ENCODE results near the gene CSTF1.

DNA sequence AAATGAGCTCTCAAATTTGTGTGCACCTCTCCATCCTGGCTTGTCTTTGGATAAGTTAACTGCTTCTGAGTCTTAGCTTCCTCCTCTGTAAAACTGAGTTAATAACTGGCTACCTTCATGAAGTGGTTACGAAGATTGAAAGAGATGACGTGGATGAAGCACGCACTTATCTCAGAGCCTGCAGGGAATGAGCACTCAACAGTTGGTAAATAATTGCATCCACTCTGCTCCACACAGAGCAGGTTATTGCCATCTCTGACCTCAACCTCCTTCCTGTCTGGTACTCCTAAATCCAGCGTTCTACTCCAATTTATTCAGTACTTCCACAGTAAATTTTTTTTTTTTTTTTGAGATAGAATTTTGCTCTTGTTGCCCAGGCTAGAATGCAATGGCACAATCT is 7.3 kb upstream of the CSTF1 start:
- TF ChIP-seq, protein P1, sequence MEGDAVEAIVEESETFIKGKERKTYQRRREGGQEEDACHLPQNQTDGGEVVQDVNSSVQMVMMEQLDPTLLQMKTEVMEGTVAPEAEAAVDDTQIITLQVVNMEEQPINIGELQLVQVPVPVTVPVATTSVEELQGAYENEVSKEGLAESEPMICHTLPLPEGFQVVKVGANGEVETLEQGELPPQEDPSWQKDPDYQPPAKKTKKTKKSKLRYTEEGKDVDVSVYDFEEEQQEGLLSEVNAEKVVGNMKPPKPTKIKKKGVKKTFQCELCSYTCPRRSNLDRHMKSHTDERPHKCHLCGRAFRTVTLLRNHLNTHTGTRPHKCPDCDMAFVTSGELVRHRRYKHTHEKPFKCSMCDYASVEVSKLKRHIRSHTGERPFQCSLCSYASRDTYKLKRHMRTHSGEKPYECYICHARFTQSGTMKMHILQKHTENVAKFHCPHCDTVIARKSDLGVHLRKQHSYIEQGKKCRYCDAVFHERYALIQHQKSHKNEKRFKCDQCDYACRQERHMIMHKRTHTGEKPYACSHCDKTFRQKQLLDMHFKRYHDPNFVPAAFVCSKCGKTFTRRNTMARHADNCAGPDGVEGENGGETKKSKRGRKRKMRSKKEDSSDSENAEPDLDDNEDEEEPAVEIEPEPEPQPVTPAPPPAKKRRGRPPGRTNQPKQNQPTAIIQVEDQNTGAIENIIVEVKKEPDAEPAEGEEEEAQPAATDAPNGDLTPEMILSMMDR (conservative IDR thresholded peaks at IDR 0.05 in 1 of 2, IDR thresholded peaks at IDR 0.05 in 1 of 2; ENCODE audit: extremely low read depth in 1 of 2, insufficient read depth in 1 of 2, low read depth in 1 of 2, low read length in 2 of 2): no peak
- no peak for TF ChIP-seq EZH2 (IDR thresholded peaks at IDR 0.05; ENCODE audit: borderline replicate concordance, low read length)

Data from mammary epithelial cell (primary cell).